ENCODE measurements around the gene LPCAT1.
A peak's percentile ranks its signal among the peaks of the same experiment; 100 is the strongest.

Gene LPCAT1

DNA sequence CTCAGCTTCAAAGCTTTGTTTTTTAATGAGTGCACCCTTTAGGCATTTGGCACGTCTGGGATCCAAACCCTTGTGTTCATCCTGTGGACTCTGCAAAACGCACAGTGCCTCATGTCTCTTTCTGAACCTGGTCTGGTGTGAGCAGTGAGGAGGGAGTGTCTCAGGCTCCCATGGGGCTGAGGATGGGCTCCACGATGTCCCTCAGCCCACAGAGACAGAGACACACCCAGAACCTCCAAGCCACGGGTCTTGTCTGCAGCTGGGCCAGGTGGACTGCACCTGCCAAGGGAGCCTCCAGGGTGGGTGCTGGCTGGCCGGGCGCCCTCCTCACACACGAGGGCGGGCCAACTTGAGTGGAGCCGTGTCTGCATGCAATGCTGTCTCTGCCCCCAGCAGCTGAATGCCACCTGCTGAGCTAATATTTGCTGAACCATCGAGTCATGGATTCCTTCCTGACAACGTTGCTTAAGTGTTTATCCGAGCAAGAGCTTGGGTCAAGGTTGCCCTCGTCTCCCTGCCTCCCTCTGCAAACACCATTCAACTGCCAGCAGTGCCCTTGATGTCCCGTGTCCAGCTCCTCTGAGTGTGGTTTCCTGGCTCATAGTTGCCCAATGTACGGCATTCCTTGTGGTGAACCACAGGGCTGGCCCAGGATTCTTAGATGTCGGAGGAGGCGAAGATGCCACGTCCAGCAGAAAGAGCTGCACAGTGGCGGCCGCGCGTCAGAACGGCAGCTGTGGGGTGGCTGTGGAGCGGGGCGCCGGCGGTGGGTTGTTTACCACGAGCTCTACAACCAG, 31.4 kb upstream of the LPCAT1 start:
- DNase-seq = no peak

- DNase-seq = no peak
Observed at GRCh38 chr5:1554410-1554967, 30.7 kb upstream of the LPCAT1 start.

- no peak for DNase-seq
Observed at GRCh38 chr5:1553539-1554409, 30.0 kb upstream of the LPCAT1 start.

DNA sequence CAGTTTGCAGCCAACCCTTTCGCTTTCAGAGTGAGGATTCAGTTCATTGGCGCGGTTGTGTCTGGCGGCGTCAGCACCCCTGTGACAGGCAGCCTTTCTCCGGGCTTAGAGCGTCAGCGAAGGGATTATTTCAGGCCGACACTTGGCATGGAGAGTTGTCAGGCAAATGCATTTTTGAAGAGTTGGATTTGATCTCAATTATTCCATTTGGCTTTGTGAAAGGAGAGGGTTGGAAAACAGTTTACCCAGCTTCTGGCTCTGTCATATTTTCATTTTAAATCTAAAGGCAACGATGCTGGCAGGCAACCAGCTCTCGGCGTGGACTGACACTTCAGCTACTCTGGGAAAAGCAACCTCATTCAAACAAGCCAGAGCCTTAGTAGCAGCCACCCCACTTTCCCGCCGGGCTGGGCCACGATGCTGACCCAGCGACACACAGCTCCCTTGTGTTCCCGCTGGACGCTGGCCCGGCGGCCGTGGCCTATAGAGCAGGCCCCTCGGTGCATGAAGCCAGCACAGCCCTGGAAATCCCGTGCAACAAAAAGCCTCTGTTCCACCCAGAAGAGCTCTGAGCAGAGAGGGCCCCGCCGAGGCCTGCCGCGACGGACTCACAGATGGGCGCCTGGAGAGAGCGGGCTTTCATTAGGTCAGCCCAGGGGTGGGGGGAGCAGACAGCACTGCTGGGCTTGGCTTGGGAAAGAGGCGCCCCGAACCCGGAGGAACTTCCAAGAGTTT, 28.9 kb upstream of the LPCAT1 start:
- DNase-seq = peak; percentile 41 to 98 (median 94)

GRCh38 chr5:1551426-1552301, 27.9 kb upstream of the LPCAT1 start:
- DNase-seq = peak in 2 of 56 donors; percentile 13 to 15

DNA sequence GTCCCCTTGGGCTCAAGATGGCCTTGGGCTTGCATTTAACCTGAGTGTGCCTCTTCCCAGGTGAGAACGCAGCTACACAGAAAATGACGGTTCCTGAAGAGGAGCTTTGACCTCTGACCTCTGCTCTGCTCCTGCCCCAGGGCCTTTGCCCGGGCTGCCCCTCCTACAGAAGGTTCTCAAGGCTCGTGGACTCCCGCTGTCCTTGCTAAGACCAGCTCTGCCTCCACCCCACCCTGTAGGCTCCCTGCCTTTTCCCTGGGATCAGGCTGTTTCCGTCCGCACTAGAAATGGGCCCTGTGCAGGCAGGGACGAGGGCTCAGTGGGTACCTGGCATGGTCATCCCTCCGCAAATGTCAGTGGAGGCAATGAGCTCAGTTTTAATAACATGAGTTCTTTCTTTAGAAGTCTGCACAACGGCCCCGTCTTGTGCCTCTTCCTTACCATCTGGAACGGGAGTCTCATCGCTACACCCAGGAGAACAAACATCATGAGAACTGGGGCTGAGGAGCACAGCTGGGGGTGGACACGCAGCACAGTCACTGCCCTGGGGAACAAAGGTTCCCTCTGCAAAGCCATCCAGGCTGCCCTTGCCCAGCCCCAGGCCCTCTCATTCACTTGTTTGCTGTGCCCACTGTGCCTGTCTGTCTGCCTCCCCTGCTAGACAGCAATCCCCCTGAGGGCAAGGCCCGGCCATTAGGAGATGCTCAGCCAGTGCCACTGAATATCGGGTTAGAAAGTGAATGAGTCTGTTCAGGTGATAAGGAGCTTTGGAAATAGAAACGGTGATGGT, 26.7 kb upstream of the LPCAT1 start:
- no peak for DNase-seq

DNA sequence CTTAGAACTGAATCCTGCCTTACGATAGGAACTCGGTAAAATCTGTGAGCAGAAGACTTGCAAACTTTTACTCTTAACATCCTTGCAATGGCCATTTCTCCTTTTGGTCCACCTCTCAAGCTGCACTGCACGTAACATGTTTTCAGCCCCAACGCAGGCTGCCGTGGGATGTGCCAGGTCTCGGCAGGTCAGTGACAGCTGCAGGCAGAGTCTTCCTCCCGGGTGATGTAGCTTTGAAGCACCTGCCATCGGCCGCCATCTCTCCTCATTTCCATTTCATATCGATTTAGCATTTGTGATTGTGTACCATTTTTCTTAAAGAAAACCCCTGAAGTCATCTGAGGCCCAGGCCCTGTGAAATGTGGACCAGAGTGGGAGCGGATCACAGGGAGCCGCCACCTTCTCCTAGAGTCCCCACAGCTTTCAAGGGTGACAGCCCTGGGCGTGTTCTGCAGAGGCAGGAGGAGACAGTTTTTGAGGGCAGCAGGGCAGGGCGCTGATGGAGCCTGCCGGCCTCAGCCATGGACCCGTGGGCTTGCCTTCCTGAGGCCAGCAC, 25.8 kb upstream of the LPCAT1 start:
- no peak for DNase-seq

DNA sequence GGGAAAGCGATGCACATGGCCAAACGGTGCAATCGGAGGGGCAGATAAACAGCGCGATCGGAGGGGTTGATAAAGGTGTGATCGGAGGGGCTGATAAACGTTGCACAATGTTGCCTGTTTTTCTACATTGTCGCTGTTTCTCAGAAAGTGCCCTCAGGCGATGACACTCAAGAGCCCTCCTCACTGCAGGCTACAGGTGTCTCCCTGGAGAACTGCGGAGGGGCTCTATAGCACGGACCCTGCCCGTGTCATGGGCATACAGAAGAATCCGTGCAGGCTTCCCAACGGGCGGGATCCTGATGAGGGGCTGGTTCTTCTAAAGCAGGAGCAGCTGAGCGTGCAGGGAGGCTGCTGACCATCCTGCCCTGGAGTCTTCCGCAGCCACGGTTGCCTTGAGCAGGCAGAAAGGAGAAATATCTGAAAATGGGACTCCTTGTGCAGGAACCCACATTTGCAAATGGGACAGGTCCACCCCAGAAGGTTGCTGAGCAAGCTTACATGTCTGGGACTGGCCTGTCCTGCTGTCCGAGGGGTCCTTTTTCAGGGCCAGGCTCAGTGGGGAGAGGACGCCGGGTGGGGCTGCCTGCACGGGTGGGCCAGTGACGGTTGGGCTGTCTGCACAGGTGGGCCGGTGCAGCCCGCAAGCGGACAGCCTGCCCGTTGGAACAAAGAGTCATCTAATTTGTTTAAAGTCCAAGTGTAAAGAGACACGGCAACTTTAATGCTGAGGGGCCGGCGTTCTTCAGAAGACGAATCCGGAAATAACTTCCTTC, 25.1 kb upstream of the LPCAT1 start:
- DNase-seq = no peak

- DNase-seq = no peak
Observed at GRCh38 chr5:1547655-1548054, 23.9 kb upstream of the LPCAT1 start.

GRCh38 chr5:1547236-1547635, 23.5 kb upstream of the LPCAT1 start:
- DNase-seq = no peak

DNA sequence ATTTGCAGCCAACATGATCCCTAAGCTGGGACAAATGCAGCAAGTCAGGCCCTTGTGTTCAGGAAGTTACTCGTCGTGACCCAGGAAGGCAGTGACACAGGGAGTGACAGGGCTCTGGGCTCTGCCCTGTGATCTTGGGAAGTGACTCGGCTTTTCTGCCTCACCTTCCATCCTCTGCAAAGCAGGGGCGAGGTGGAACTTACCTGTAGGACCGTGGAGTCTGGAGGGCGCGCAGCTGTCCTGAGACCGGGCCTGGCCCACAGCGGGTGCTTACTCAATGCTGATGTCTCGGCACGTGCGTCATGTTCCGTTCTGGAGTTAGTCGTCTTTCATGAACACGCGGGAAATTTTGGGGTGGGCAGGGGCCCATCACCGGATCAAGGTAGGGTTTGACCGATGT, 22.8 kb upstream of the LPCAT1 start:
- DNase-seq = no peak

GRCh38 chr5:1545805-1546355, 22.1 kb upstream of the LPCAT1 start:
- DNase-seq = no peak

GRCh38 chr5:1545126-1545804, 21.5 kb upstream of the LPCAT1 start:
- DNase-seq = no peak

DNA sequence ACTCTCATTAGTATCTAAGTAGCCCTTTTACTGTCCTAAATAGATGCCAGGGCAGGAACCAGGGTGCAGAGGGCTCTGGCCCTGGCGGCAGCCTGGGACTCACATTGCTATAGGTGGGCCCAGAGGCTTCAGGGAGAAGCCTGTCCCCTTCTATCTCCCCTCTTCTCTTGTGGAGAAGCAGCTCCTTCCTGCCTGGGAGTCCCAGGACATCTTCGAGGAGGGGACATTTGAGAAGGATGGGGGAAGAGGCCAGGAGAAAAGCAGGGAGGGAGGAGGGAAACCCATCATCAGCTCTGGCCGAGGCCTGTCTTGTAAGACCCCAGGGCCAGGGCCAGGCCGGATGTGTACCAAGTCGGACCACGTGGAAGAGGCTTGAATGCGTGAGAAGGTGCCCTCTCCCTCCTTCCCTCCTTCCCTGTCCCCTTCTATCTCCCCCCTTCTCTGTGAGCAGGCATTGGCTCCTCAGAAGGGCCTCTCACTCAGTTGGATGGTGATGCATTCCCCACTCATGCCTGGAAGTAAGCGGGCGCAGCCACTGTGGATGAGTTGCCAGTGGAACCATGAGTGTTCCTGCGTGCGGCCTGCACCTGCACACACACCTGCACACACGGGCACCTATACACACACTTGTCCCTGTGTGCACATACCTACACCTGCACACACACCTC, 20.7 kb upstream of the LPCAT1 start:
- no peak for DNase-seq

DNA sequence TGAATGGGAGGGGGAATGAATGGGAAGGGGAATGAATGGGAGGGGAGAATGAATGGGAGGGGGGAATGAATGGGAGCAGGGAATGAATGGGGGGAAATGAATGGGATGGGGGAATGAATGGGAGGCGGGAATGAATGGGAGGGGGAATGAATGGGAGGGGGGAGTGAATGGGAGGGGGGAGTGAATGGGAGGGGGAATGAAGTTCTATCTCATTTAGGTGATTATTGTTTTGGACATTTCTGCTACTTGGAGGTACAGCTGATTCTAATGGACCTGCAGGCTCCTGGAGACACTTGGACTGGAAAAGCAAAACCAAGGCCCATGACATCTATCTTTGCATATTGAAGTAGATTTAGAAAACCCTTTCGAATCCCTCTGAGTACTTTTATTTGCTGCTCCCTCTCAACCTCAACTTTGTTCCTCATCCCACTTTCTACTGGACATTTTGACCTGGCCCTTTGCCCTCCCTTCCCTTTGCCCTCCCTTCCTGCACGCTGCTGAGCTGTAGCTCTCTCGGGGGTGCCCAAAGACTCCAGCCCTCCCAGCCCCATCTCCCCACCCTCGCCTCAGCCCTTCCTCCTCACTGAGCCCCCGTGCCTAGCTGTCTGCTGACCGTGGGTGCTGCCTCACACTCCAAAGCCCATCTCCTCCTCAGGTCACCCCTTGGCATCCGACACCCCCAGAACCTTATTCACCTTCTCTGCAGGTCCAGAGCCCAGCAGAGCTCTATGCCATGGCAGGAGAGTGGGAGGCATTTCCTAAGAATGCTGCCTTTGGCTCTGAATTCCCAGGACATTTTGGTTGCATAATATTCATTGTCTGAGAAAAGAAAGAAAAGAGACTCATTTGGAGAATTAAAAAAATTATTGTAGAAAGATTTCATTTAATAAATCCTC, 19.9 kb upstream of the LPCAT1 start:
- no peak for DNase-seq

GRCh38 chr5:1542781-1543180, 19.0 kb upstream of the LPCAT1 start:
- DNase-seq = peak in 2 of 56 donors; percentile 6 to 16
